Measurements from ENCODE around the gene INSIG2.
A peak's percentile ranks its signal among the peaks of the same experiment; 100 is the strongest.

Gene INSIG2

DNA sequence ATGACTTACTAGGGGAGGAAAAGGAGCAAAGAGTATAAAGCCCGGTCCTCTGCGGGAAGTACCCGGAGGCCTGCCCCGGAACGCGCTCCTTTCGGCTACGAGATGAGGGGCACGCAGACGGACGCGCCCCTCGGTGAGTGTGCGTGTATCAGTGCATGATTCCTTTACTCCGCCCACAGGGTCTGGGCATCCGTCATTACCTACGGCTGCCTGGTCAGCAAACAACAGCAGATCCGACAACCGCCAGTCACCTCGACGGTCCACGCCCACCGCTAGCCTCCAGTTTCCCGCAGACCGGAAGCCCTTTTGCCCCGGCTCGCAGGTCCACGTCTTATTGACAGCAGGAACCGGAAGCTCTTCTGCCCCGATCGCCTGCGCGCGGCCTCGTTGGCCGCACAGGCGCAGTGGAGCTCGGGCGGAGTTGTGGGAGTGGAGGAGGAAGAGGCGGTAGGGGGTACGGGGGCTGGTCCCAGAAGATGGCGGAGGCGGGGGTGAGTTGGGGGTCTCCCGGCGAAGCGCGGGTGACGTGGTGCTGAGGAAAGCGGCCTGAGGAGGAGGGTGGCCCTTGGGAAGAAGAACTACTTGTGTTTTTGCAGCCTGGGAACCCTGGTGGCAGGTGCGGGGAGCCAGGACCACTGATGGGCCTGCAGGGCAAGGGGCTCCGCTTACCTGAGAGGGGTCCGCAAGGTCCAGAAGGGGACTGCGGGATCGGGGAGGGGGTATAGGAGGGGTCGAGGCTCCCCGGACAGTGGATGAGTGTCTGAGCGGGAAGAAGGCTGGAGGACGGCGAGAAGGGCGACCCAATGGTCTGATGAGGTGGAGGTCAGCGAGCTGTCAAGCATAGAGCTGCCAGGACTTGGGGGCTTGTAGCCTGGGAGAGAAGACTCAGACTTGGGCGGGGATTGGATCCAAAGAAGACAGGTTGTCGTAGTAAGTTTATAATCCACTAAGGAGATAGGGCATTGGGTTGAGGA, at the start of gene INSIG2:
INSIG2 (plus strand) TSS at position 421 of the 974 bp plus-strand sequence. CDS start 8,086 bp downstream, outside the sequence.
- peak; percentile 81 to 84 for DNase-seq

DNA sequence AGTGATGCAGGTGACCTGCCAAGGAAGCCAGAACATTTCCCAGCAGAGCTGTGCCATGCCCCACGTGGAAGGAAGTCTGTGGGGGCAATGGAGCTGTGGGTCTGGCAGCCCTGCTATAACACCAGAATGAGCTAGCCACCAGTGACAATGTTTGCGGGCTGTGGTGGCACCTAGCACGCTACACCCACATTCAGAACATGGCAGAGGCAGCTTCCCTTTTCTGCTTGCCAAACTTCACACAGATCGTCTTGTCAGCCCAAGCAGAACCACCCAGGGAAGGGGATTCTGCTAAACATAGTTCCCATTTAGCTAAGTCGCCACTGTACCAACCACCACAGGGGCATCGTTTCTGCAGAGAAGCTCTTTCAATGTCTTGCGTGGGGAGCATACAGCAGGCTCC, 47.4 kb upstream of the INSIG2 start:
- no peak for DNase-seq

DNA sequence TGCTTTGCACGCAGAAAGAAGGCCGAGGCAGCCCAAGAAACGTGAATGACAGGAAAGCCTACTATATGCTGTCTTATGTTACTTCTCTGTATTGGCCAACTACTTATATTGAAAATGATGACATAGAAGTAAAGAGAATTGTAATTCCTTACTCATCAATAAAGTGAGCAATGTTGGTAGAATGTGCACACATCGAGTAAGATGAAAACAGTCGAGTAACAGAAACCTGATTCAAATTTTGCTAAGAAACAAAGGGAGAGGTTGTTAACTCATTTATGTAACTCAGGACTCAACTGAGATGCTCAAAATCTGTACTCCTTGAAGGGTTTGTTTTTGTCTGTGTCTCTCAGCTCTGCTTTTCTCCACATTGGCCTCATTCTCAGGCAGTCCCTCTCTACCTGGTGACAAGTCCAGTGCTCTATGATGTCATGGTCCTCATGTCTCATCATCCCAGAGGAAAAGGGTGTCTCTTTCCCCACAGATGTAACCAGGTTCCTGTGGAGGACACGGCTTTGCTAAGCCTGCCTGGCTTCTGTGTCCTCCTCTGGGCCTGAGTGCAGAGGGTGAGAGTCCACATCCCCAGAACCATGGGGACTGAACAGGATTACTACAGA, 44.1 kb upstream of the INSIG2 start:
- no peak for DNase-seq

DNA sequence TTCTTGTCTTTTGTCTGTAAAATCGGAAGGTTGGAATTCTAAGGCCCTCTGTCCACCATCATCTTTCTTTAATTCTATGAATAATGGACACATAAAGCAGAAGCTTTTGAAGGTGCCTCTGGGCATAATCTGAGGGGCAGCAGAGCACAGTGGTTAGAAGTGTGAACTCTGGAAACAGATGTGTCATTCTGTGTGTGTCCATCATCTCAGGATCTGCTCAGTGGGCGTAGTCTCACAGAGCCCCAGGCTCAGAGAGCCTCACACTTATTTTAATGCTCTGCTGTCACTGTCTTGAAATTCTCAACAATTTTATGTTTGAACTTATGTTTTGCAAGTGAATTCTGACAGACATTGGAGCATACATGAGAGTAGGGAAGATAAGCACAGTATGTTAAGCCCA, 43.4 kb upstream of the INSIG2 start:
- no peak for DNase-seq

DNA sequence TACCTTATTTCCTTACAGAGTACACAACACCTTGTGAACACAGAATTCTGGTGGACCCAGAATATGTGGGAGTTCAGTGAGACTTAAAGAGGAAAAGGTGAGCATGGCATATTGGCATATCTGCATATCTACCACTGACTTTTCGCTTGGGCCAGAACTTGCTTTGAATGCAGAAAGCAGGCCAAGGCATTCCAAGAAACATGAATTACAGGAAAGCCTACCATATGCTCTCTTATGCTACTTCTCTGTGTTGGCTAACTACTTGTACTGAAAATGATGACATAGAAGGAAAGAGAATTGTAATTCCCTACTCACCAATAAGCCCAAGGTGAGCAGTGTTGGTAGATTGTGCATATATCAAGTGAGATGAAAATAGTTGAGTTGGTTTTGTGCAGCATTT, 43.0 kb upstream of the INSIG2 start:
- DNase-seq, result no peak

DNA sequence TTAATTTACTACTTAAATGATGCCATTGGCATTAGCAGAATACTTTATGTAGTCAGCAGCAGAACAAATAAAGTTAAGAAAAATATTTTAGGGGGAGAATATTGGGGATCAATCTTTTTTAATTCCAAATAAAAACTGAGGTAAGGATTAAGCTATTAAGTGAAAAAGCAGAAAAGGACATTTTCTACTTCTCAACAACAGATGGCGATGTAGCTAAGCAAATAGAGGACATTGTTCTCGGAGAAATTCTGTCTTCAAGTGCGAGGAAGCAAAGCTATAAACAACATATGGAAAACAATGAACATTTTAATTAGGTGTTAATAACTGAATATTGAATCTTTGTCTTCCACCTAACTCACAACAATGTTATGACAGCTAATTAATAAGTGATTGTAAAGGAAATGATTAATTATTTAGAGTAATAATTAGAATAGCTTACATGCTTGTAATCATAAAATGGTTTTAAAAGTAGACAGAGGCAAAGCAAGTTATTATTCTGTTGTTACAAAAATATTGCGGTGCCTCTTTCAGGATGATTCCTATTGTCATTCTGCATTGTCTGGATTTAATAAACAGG, 41.5 kb upstream of the INSIG2 start:
- DNase-seq, result no peak

DNA sequence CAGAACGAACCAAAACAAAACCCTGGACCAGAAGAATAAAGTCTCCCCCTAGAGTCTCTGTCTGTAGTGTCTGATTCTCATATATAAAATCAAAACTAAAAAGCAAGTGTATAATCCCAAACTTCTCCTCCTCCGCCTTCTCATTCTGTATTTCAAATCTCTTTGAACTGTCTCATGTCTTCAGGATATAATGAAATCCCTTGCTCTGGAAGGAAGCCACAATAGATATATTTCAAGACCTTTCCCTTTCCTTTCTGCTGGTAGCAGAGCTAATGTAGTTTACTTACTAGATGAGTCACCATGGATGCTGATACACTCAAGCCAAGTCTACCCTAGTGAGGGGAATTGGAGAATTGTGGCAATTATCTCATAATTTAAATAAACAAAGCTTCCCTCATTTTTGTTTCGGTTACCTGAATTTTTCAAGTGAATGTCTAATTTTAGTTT, 40.9 kb upstream of the INSIG2 start:
- no peak for DNase-seq

DNA sequence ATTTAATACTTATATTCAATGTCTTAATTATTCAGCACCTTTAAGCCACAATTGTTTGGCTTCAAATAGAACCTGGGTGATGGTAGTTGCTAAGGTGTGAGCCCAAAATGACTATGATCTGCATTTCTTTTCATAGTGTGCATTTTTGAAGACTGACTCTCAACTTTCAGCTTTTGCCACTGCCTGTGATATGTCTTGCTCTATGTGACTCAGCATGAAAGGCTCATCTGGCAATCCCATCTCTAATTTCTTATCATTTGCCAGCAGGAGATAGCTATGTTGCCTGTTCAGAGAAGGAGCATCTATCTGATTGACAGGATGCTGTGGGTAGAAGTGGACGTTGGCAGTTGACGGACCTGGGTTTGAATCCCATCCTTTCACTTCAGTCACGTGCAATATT, 39.9 kb upstream of the INSIG2 start:
- DNase-seq, result no peak

DNA sequence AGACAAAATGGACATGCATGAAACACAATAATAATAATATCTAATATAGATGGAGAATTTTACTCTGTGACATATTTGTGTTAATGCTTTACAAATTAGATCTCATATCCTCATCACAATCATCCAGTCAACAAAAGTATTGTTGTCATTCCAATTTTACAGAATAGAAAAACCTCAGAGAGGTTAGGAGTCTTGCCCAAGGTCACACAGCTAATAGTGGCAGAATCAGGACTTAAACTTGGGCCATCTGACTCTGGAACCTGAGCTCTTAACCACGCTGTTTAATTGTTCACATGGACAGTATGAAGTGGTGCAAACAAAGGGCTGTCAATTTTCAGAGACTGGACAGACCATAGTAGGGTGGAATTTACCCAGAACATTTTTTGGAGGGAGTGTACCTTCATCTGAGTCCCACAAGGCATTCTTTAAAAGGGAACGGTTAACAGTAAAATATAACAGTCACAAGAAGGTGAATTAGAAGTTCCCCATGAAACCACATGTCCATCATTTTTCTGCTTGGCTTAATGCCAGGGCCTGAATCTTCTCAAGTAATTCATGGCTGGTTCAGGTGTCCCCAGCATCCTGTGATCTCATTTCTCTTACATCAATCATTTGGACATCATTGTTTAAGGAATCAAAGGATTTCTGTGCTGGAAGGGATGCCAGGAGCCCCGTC, 39.0 kb upstream of the INSIG2 start:
- DNase-seq, result no peak

DNA sequence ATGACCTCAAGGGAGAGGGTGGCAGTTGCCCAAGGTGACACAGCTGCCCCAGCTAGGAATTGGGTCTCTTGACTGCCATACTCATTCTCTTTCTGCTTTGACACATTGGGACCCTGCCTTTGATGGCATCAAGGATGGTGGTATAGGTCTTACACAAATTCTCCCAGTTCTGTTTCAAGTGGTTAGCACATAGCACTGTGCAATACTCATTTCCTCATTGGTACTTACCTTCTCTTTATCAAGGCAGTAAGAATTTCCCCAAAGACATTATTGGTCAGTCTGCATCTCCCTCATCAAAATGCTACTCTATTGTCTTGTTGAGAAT, 38.5 kb upstream of the INSIG2 start:
- no peak for DNase-seq

DNA sequence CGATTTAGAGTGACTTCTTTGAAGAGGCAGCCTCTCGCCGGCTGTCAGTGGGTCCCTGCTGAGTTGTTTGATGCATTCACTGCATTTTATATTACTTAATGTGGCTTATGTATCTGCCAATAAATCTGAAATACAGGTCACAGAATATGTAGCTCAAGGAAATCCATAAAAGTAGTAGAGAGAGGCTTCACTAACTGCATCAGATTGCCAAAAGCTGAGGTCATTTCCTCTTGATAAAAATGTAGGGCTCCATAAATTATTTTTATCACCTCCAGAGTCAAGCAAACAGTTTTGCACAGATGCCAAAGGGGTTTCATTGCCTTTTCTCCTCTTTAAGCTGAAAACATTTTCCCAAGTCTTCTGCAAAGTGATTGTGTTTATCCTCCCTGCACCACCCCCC, 37.9 kb upstream of the INSIG2 start:
- DNase-seq, result no peak

DNA sequence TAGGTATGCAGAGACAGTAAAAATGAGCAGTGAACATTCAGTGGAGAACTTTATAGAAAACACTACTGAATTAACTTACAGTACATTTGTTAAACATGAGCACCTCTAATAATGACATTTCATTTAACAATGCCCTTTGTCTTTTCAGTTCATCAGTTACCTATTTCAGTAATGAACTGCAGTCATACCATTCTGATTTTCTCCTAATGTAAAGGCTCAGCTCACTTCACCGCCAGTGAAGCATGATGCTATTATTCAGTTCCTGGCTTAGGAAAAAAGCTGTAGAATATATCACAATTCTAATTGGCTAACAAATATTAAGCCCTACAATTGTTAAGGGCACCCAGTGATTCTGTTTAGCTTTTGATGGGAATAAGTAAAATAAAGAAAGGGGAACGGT, 37.3 kb upstream of the INSIG2 start:
- DNase-seq, result no peak

DNA sequence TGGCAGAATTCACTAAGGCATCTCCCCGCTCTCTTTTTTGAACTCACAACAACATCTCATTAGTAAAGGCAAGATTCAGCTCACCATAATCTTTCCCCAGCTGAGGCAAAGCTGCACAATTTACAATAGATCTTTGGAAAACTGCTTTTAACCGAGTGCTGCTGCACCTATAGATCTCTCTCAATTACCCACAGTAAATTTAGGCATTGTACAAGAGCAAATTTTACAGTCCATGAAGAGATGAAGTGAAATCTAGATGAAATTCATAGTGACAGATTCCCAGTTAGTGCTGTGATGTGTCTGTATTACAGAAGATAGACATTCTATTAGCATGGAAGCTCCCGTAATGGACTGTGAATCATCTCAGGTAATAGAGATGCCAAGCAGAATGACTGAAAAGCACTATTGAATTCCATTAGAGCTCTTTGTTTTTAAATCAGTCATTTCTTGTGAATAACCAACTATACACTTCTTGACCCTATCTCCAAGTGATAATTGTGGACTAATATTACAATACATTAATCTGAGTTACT, 36.4 kb upstream of the INSIG2 start:
- no peak for DNase-seq

DNA sequence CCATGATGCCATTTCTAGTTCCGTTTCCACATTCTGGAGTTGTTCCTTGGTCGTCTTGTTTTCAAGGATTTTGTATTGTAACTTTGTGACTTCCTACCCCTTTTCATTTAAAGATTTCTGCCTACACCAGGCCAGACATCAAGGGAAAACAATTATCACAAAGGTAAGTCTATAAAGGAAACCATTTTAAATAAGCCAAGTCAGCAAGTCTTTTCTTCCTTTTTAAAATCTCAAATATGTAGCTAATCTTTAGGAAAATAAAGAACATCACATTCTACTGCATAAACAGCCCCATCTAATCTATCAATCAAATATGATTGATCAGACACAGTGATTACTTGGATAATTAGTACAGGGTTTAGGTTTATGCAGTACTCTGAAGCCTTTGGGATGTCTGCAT, 35.8 kb upstream of the INSIG2 start:
- no peak for DNase-seq

DNA sequence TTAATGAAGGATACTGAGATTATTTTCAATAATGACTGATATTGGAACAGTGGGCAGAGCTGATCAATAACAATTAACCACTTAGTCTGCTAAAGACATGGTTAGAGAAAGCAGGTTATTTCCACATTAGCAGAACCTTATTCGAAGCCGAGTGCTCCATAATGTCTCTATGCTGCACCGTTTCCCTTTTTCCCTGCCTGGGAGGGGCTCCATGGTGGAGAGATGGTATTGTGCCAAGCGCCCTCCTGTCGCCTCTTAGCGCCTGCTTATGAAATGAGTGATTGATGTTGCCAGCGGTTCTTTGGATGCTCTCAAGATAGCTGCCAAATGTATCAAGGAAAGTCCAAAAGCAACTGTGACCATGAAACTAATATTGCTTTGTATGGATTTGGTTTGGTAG, 34.6 kb upstream of the INSIG2 start:
- no peak for DNase-seq

DNA sequence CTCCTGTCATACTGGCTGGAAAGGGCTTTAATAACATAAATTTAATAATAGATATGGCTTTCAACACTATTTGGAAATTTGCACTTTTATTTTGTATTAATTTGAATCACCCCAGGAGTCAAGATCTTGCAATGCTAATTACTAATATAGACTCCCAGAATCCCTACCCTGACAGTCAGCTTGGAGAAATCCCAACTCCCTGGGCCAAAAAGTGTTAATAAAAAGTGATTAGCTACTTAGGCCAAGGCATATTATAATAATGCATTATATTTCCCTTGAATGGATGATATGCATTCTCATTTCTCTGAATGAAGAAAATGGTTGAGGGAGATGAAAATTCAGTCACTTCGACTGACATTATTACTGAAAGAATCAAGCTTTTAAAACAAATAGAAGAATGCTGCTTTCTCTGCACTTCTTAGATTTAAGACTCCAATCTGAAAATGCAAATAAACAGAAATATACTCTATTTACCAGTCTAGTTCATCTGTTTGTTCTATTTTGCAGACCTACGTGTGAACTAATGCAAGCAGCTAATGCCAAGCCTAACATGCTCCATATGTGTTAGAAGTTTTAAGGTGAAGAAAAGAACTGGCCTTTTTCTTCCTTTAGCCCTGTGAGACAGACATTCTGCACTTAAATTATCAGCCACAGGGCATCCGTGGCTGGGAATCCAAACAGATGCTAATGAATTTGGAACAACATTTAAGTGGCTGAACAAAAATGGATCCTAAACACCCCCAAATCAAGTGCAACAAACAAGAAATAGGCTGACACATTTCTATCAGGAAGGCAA, 33.9 kb upstream of the INSIG2 start:
- DNase-seq, result no peak

DNA sequence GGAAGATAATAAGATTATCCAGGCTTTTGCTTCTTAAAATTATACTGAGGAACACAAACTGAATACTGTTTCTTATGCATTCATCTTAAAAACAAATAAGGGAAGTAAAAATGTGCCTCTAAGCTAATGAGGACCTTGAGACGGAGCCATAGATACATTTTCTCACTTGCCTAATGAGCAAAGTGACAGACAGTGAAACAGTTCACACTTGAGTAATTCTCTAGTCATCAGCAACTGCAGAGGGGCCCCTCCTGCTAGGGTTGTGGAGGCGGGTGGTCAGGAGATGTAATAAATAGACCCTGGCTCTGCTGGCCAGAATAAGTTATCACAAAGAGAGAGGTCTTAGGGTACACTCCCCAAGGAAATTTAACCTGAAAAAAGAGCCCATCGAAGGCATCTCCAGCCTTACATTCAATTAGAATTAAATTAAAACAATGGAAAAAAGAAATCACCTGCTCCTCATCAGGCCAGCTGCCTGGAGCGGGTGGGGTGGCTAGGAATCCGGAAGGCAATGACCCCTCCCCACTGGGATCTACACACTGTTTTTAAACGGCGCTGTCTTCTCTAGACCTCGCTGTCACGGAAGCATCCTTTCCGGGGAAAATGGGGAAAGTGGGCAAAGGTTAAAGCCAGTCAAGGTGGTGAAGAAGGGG, 32.6 kb upstream of the INSIG2 start:
- no peak for DNase-seq

DNA sequence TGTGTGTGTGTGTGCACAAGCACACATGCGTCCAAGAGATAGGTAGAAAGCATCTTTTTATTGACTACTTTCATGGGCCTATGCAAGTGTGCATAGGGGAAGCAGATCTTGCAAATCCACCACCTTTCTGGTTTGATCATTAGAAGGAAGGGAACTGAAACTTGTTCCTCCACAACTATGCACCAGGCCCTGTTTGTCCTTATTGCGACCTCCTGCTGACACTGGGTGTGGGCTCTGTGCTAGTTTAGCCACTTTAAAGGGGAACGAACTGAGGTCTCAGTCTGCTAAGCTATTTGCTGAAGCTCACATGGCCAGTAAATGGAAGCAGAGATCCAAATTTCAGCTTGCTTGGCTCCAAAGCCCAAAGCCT, 32.1 kb upstream of the INSIG2 start:
- DNase-seq, result no peak

DNA sequence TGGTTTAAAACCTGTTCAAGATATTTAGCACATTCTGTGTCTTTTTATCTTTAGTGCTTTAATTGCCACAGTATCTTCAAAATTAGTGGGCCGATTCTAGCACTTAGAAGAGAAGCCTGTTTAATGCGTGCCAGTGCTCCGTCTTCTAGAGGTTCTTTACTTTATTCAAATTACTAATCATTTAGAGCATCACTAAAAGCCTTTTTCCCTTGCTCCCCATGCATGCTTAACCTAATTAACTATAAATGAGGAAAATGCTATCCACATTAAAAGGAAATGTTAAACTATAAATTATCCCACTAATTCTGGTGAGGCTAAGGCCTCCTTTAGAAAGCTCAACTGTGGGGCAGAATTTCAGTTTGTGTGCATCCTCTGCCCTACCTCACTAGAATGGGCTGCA, 31.5 kb upstream of the INSIG2 start:
- no peak for DNase-seq

DNA sequence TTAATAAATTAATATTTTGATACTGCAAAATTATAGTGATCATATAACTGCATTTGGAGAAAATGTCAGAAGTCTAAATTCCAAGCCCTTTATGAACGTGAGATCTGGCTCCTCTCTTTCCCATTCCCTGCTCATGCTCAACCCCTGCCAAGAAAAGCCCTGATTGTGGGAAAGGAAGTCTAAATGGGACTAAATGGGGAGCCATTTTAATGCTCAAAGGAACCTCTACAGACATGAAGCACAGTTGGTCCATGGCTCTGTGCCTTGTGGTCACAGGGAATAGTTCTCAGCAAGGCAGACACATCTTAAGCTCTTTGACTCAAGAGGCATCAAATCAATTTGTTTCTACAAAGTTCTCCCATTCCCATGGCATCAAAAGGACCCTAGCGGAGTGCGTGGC, 29.3 kb upstream of the INSIG2 start:
- DNase-seq, result no peak

DNA sequence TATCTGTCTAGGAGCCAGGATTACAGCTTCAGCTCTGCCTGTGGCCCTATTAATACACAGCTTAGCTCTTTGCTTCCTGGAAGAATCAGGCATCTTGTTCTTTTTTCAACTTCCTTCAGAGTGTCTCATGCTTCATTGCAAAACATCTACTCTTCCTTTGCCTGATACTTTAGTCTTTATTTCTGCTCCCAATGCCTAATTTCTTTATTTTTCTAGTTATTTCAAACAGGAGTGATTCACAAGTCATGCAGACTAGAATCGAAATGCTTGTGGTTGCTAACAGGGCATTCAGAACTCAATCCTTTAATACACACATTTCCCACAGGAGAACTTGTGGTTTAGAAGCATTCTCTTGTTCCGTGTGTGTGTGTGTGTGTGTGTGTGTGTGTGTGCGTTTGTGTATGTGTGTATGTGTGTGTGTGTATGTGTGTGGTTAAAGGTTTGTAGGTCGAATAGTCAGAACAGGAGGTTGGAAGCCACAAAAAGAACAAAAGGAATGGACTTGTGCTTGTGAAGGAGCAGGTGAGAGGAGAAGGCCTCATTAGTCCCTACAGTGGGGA, 28.3 kb upstream of the INSIG2 start:
- no peak for DNase-seq
